ENCODE data around the gene ADH1A.

DNA sequence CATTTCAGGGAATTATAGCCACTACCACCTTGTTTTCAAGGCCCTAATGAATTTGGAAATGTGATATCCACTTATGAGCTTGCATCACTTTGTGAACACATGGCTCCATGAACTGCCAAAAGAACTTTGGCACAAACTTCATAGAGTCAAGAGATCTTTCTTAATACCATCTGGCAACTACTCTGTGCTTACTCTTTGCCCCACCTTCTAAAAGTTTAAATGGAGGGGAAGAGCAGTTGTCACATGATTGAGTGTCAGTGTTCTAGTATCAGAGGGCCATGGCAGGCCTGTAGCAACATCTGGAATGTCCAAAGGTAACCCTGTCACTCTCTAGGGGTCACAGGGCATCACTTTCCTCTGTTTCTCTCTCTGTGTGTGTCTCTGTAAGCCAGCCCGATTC lies 33.0 kb upstream of the ADH1A start:
- TF ChIP-seq GATA2 (IDR thresholded peaks at IDR 0.05; ENCODE audit: low read depth, low read length) (no peak), GATA3 (IDR thresholded peaks at IDR 0.05; ENCODE audit: low read depth, low read length) (no peak)
